ENCODE measurements around the gene CEP164.

The CEP164 gene

GRCh38 chr11:117387992-117388755 is 60.5 kb downstream of the CEP164 start:
- Histone ChIP-seq H2AFZ (ENCODE audit: low read depth, low read length) (no peak overlapping the region), H3K4me1 (ENCODE audit: low read length) (peaks cover 17% of the 10 kb centered on the region), H3K9me3 (ENCODE audit: insufficient read depth, low read length) (no peaks in the 10 kb centered on the region), H4K20me1 (ENCODE audit: insufficient read depth, low read length) (peaks cover 13% of the 10 kb centered on the region), H3K4me3 (ENCODE audit: low read length) (no peak overlapping the region), H3K27me3 (ENCODE audit: low read depth, low read length) (no peaks in the 10 kb centered on the region), H3K36me3 (replicated peaks; ENCODE audit: low read depth, low read length) (peaks cover 42% of the 10 kb centered on the region), H3K27ac (ENCODE audit: low read length) (no peak overlapping the region), H3K9ac (ENCODE audit: low read length) (no peak overlapping the region), H3K79me2 (ENCODE audit: low read length) (no peaks in the 10 kb centered on the region), H3K4me2 (ENCODE audit: low read length) (no peak overlapping the region)
- TF ChIP-seq CTCF (IDR thresholded peaks at IDR 0.05; ENCODE audit: low read depth, low read length): no peak

DNA sequence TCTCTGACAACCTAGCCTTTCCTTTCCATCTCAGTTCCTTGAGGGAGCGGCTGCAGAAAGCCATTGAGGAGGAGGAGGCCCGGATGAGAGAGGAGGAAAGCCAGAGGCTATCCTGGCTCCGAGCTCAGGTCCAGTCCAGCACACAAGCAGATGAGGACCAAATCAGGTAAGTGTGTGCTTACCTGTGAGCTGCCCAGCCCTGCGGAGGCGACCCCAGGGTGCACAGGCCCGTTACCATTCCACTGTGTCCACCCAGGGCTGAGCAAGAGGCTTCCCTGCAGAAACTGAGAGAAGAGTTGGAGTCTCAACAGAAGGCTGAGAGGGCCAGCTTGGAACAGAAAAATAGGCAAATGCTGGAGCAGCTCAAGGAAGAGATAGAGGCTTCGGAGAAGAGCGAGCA is 63.1 kb downstream of the CEP164 start:
- Histone ChIP-seq H2AFZ (ENCODE audit: low read depth, low read length) (no peak overlapping the region), H3K4me2 (ENCODE audit: low read length) (no peak overlapping the region), H3K27ac (ENCODE audit: low read length) (no peak overlapping the region), H3K9ac (ENCODE audit: low read length) (no peak overlapping the region), H3K9me3 (ENCODE audit: insufficient read depth, low read length) (no peaks in the 10 kb centered on the region), H3K4me3 (ENCODE audit: low read length) (no peak overlapping the region), H4K20me1 (ENCODE audit: insufficient read depth, low read length) (peaks cover 5% of the 10 kb centered on the region; the same call in 1 of the 2 replicates), H3K36me3 (replicated peaks; ENCODE audit: low read depth, low read length) (peaks cover 57% of the 10 kb centered on the region), H3K79me2 (ENCODE audit: low read length) (no peaks in the 10 kb centered on the region), H3K4me1 (ENCODE audit: low read length) (peaks cover 6% of the 10 kb centered on the region), H3K27me3 (ENCODE audit: low read depth, low read length) (no peaks in the 10 kb centered on the region)
- no peak for TF ChIP-seq EZH2phosphoT487 (IDR thresholded peaks at IDR 0.05; ENCODE audit: low read depth)
- TF ChIP-seq CTCF (IDR thresholded peaks at IDR 0.05; ENCODE audit: low read depth, low read length): no peak

DNA sequence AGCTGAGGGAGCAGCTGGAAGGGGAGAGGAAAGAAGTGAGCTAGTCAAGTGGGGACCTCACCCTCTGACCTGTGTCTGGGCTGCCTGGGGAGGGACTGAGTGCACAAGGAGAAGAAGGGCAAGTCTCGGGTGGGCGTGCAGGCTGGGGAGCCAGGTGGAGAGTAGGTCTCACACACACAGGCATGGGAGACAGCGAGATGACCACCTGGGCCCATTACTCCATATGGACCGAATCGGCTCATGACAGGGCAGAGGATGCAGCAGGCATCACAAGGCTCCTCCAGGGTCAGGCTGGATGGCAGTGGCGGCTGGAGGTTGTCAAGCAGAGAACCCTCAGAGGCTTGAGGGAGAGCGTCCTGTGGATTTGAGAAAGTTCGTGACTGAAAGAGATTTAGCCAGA is 63.5 kb downstream of the CEP164 start:
- H3K79me2 ChIP-seq (ENCODE audit: low read length): no peaks in the 10 kb centered on the region
- peaks cover 2% of the 10 kb centered on the region for H3K4me1 ChIP-seq (ENCODE audit: low read length)
- no peak overlapping the region for H3K4me2 ChIP-seq (ENCODE audit: low read length)
- H3K9ac ChIP-seq (ENCODE audit: low read length): no peak overlapping the region
- H4K20me1 ChIP-seq (ENCODE audit: insufficient read depth, low read length): peaks cover 1% of the 10 kb centered on the region; the same call in 1 of the 2 replicates
- TF ChIP-seq EZH2phosphoT487 (IDR thresholded peaks at IDR 0.05; ENCODE audit: low read depth): no peak
- TF ChIP-seq CTCF (IDR thresholded peaks at IDR 0.05; ENCODE audit: low read depth, low read length): no peak
- H2AFZ ChIP-seq (ENCODE audit: low read depth, low read length): no peak overlapping the region
- H3K9me3 ChIP-seq (ENCODE audit: insufficient read depth, low read length): no peaks in the 10 kb centered on the region
- no peaks in the 10 kb centered on the region for H3K27me3 ChIP-seq (ENCODE audit: low read depth, low read length)
- H3K27ac ChIP-seq (ENCODE audit: low read length): no peak overlapping the region
- no peak overlapping the region for H3K4me3 ChIP-seq (ENCODE audit: low read length)
- H3K36me3 ChIP-seq (replicated peaks; ENCODE audit: low read depth, low read length): peaks cover 60% of the 10 kb centered on the region

- no peaks in the 10 kb centered on the region for H3K27me3 ChIP-seq (ENCODE audit: low read depth, low read length)
- no peaks in the 10 kb centered on the region for H4K20me1 ChIP-seq (ENCODE audit: insufficient read depth, low read length)
- H2AFZ ChIP-seq (ENCODE audit: low read depth, low read length): no peak overlapping the region
- H3K4me2 ChIP-seq (ENCODE audit: low read length): no peak overlapping the region
- H3K4me1 ChIP-seq (ENCODE audit: low read length): no peaks in the 10 kb centered on the region
- H3K9ac ChIP-seq (ENCODE audit: low read length): no peak overlapping the region
- H3K36me3 ChIP-seq (replicated peaks; ENCODE audit: low read depth, low read length): peaks cover 59% of the 10 kb centered on the region
- no peak overlapping the region for H3K27ac ChIP-seq (ENCODE audit: low read length)
- no peak overlapping the region for H3K4me3 ChIP-seq (ENCODE audit: low read length)
- H3K9me3 ChIP-seq (ENCODE audit: insufficient read depth, low read length): no peaks in the 10 kb centered on the region
- TF ChIP-seq EZH2phosphoT487 (IDR thresholded peaks at IDR 0.05; ENCODE audit: low read depth): no peak
- no peak for TF ChIP-seq CTCF (IDR thresholded peaks at IDR 0.05; ENCODE audit: low read depth, low read length)
- no peaks in the 10 kb centered on the region for H3K79me2 ChIP-seq (ENCODE audit: low read length)
Measured at GRCh38 chr11:117392001-117392690, 64.5 kb downstream of the CEP164 start.

All from OCI-LY3 (cell line).